ENCODE results near the gene FOXK1. TPM values are rescaled to one million over a fixed set of nuclear protein-coding genes. Genes with fewer than 3 reads are reported as not detected.

FOXK1 gene
- total RNA-seq, 1 experiment from 2014 or later = 50.8 TPM

GRCh38 chr7:4702961-4703512 is 20.9 kb downstream of the FOXK1 start:
- Mint-ChIP-seq H3K36me3 (ENCODE audit: insufficient read depth, unreplicated experiment) (peaks cover 32% of the 10 kb centered on the region), H3K9me3 (ENCODE audit: unreplicated experiment) (no peaks in the 10 kb centered on the region), H3K4me3 (ENCODE audit: unreplicated experiment) (no peak overlapping the region), H3K4me1 (ENCODE audit: low read depth, unreplicated experiment) (peaks cover 5% of the 10 kb centered on the region), H3K27ac (ENCODE audit: unreplicated experiment) (no peak overlapping the region), H3K27me3 (ENCODE audit: insufficient read depth, unreplicated experiment) (no peaks in the 10 kb centered on the region)
- CTCF ChIA-PET = no interaction called here
- H3K27me3 ChIP-seq (replicated peaks; ENCODE audit: control insufficient read depth, insufficient read depth, low read length) = no peaks in the 10 kb centered on the region
- POLR2A ChIA-PET = no interaction called here
- no peak for TF ChIP-seq CTCF (IDR thresholded peaks at IDR 0.05; ENCODE audit: insufficient read depth in 1 of 2, low read depth in 1 of 2, low read length in 1 of 2, severe bottlenecking in 1 of 2, unreplicated experiment in 1 of 2)
- H3K36me3 ChIP-seq (ENCODE audit: control insufficient read depth, insufficient read depth, low read length) = no peaks in the 10 kb centered on the region; the same call in 1 of the 2 replicates
- H3K9me3 ChIP-seq = no peaks in the 10 kb centered on the region
- DNase-seq = no peak
- intact Hi-C loops (cut with micrococcal nuclease; ENCODE audit: unreplicated experiment) = no loop called here
- H3K4me3 ChIP-seq (ENCODE audit: low read depth, low read length) = no peak overlapping the region
- peaks cover 4% of the 10 kb centered on the region; the same call in 1 of the 2 replicates for H3K4me1 ChIP-seq
- no TSS peak for BruUV-seq (replicated peaks)

- no peak for DNase-seq
- ChIA-PET CTCF (no interaction called here), POLR2A (no interaction called here)
- Mint-ChIP-seq H3K4me1 (ENCODE audit: low read depth, unreplicated experiment) (peaks cover 5% of the 10 kb centered on the region), H3K27me3 (ENCODE audit: insufficient read depth, unreplicated experiment) (no peaks in the 10 kb centered on the region), H3K27ac (ENCODE audit: unreplicated experiment) (no peak overlapping the region), H3K4me3 (ENCODE audit: unreplicated experiment) (no peak overlapping the region), H3K36me3 (ENCODE audit: insufficient read depth, unreplicated experiment) (peaks cover 36% of the 10 kb centered on the region), H3K9me3 (ENCODE audit: unreplicated experiment) (no peaks in the 10 kb centered on the region)
- Histone ChIP-seq H3K4me1 (peaks cover 4% of the 10 kb centered on the region; the same call in 1 of the 2 replicates), H3K27me3 (replicated peaks; ENCODE audit: control insufficient read depth, insufficient read depth, low read length) (no peaks in the 10 kb centered on the region), H3K9me3 (no peaks in the 10 kb centered on the region), H3K4me3 (ENCODE audit: low read depth, low read length) (no peak overlapping the region), H3K36me3 (ENCODE audit: control insufficient read depth, insufficient read depth, low read length) (no peaks in the 10 kb centered on the region; the same call in 1 of the 2 replicates)
- TF ChIP-seq CTCF (IDR thresholded peaks at IDR 0.05; ENCODE audit: insufficient read depth in 1 of 2, low read depth in 1 of 2, low read length in 1 of 2, severe bottlenecking in 1 of 2, unreplicated experiment in 1 of 2) = no peak
- intact Hi-C loops (cut with micrococcal nuclease; ENCODE audit: unreplicated experiment) = no loop called here
- BruUV-seq (replicated peaks) = no TSS peak
Observed at GRCh38 chr7:4703532-4703931, 21.4 kb downstream of the FOXK1 start.

GRCh38 chr7:4706384-4707216 is 24.5 kb downstream of the FOXK1 start:
- DNase-seq = no peak
- no peaks in the 10 kb centered on the region for H3K27me3 Mint-ChIP-seq (ENCODE audit: insufficient read depth, unreplicated experiment)
- H3K4me3 Mint-ChIP-seq (ENCODE audit: unreplicated experiment) = no peak overlapping the region
- no peak overlapping the region for H3K27ac Mint-ChIP-seq (ENCODE audit: unreplicated experiment)
- Histone ChIP-seq H3K27me3 (replicated peaks; ENCODE audit: control insufficient read depth, insufficient read depth, low read length) (no peaks in the 10 kb centered on the region), H3K36me3 (ENCODE audit: control insufficient read depth, insufficient read depth, low read length) (peaks cover 1% of the 10 kb centered on the region; the same call in 1 of the 2 replicates), H3K9me3 (no peaks in the 10 kb centered on the region), H3K4me3 (ENCODE audit: low read depth, low read length) (no peak overlapping the region), H3K4me1 (peaks cover 4% of the 10 kb centered on the region; the same call in 1 of the 2 replicates)
- no peaks in the 10 kb centered on the region for H3K9me3 Mint-ChIP-seq (ENCODE audit: unreplicated experiment)
- CTCF ChIA-PET = no interaction called here
- peaks cover 10% of the 10 kb centered on the region for H3K4me1 Mint-ChIP-seq (ENCODE audit: low read depth, unreplicated experiment)
- TF ChIP-seq CTCF (IDR thresholded peaks at IDR 0.05; ENCODE audit: insufficient read depth in 1 of 2, low read depth in 1 of 2, low read length in 1 of 2, severe bottlenecking in 1 of 2, unreplicated experiment in 1 of 2) = no peak
- intact Hi-C loops (cut with micrococcal nuclease; ENCODE audit: unreplicated experiment) = no loop called here
- BruUV-seq (replicated peaks) = no TSS peak
- POLR2A ChIA-PET = no interaction called here
- H3K36me3 Mint-ChIP-seq (ENCODE audit: insufficient read depth, unreplicated experiment) = peaks cover 35% of the 10 kb centered on the region

Data from Caco-2 (cell line).